Suprapubic skin (tissue), 3 donors: Measurements from ENCODE around the gene RAET1G.

ENCODE experiments used
- CTCF ChIP-seq, 2 donors: fragments of 200-600 bp in 1 of 2; fragments of 450-650 bp in 1 of 2; sonication (generic) in 1 of 2; IDR thresholded peaks; one replicate each; pipeline ENCODE4 v1.5.1; 2016 to 2019; ENCODE audit warnings: antibody characterized with exemption in 2 of 2, mild to moderate bottlenecking in 1 of 2, moderate library complexity in 1 of 2
- EP300 ChIP-seq: sonication (generic); formaldehyde crosslinking; IDR thresholded peaks from one replicate; pipeline ENCODE4 v1.6.1; 2017; ENCODE audit warnings: antibody characterized with exemption
- POLR2A ChIP-seq, 2 donors: fragments of 450-650 bp; IDR thresholded peaks; one replicate each; pipeline ENCODE4 v1.6.1; 2017; ENCODE audit warnings: antibody characterized with exemption in 2 of 2, mild to moderate bottlenecking in 2 of 2, moderate library complexity in 2 of 2

- TF ChIP-seq POLR2A (IDR thresholded peaks at IDR 0.05) = no peak
- TF ChIP-seq CTCF (IDR thresholded peaks at IDR 0.05) = no peak
- TF ChIP-seq EP300 = no peak
These were observed 39.7 kb upstream of the RAET1G start for GRCh38 chr6:149962461-149963211.
